Fibroblast of lung (primary cell): ENCODE results near the gene RPL10.

Experiments used
- CTCF ChIP-seq, 2 donors: IDR thresholded peaks in 1 of 2; conservative IDR thresholded peaks in 1 of 2; 1 replicate in 1 of 2; 2 replicates in 1 of 2; pipeline ENCODE4 v1.5.1; 2011 to 2012; ENCODE audit warnings: low read length in 2 of 2, control low read depth in 1 of 2, inconsistent platforms in 1 of 2, low read depth in 1 of 2, mild to moderate bottlenecking in 1 of 2
- EZH2 ChIP-seq: IDR thresholded peaks from 2 replicates; pipeline ENCODE4 v1.5.1; 2012; ENCODE audit warnings: low read length, control low read depth, mild to moderate bottlenecking; ENCODE audit errors: missing control alignments

GRCh38 chrX:154359362-154360154 is 38.6 kb upstream of the RPL10 start:
- TF ChIP-seq CTCF (conservative IDR thresholded peaks at IDR 0.05 in 1 of 2, IDR thresholded peaks at IDR 0.05 in 1 of 2; ENCODE audit: low read depth in 1 of 2, low read length in 2 of 2), result no peak
- TF ChIP-seq EZH2, result no peak
